Activated CD8-positive, alpha-beta memory T cell treated with anti-CD3 and anti-CD28 coated beads for 36 hours (primary cell): ENCODE measurements around the gene WDPCP. TPM values are rescaled to one million over a fixed set of nuclear protein-coding genes. Genes with fewer than 3 reads are reported as not detected.
"Not testable (repeated sequence)": the region's sequence is repeated elsewhere in the genome, so short reads cannot be mapped to it uniquely, and the experiment has no call there.

Source experiments
- CTCF ChIA-PET: fragments of 350-600 bp; sonication (Branson Sonifier 250); formaldehyde crosslinking; loops from one replicate; lab custom pipeline; 2021; ENCODE audit warnings: antibody characterized with exemption; lab: Charles Lee
- POLR2A ChIA-PET: fragments of 350-600 bp; sonication (Branson Sonifier 250); formaldehyde crosslinking; loops from one replicate; lab custom pipeline; 2021; ENCODE audit warnings: antibody characterized with exemption; lab: Charles Lee
- total RNA-seq, 2 experiments: library from RNA; stranded (reverse); gene quantifications; one replicate each; pipeline ENCODE4 v1.2.3, GENCODE V29; 2021

Gene WDPCP
- total RNA-seq, 2 experiments from 2014 or later, result 5.5 to 7.8 TPM

GRCh38 chr2:63422556-63422955 is 165.7 kb downstream of the WDPCP start:
- POLR2A ChIA-PET, result no interaction called here
- CTCF ChIA-PET, result no interaction called here

- ChIA-PET CTCF (no interaction called here), POLR2A (no interaction called here)
These were observed 179.7 kb downstream of the WDPCP start for GRCh38 chr2:63408530-63408929.

DNA sequence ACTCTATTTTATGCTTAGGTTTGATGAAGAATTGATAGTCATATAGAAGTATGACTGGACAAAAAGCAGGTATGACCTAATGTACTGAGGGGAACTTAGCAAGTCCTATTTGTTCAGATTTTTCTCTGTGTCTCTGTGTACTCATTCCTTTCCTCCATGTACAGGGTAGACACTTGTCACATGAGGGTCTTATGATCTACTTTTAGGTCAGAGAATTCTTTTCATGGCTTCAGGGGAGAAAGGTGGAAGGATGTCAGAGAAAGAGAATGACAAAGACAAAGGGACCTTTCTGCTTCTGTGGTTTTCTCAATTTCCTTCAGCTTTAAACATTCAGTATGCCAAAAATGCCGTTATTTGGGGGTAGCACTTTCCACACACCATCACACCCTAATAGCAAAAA is 181.6 kb downstream of the WDPCP start:
- ChIA-PET CTCF (no interaction called here), POLR2A (no interaction called here)

DNA sequence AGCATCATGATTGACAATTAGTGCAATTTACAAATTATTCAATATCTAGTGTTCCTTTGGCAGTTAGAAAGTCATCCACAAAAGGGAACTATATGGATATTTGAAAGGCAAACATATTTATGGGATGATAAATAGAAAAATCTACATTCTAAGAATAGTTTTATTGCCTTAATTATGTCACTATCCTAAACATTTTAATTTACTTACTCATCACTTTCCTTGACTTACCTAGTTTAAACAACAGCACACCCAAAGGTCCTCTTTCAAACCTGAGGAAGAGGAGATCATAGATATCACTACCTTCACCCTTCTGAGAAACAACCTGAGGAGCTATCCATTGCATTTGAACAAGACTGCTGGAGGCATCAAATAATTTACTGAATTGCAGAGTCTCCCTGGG is 184.5 kb downstream of the WDPCP start:
- ChIA-PET CTCF (no interaction called here), POLR2A (no interaction called here)

DNA sequence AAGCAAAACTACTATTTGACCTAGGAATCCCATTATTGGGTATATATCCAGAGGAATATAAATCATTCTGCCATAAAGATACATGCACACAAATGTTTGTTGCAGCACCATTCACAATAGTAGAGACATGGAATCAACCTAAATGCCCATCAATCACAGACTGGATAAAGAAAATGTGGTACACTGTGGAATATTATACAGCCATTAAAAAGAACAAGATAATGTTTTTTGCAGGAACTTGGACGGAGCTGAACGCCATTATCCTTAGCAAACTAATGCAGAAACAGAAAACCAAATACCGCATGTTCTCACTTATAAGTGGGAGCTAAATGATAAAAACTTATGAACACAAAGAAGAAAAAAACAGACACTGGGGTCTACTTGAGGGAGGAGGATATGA is 185.4 kb downstream of the WDPCP start:
- POLR2A ChIA-PET, CTCF ChIA-PET: not testable (repeated sequence)

DNA sequence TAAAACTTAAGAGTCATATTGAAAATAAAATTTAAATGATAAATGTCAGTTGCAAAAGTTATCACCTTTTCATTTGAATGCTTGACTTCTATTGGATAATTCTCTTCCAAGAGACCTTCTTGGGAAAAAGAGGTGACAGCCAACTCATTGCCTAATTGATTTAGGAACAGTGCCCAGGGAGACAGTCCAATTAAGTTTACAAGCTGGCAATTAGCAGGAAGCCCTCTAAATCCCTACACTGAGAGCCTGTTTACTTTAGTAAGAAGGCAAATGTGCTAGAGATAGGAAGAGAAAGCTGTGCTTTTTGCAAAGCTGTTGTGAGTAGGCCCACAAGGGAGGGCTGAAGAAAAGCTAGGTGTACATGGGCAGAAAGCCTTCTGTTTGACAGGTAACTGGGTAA is 189.1 kb downstream of the WDPCP start:
- CTCF ChIA-PET, result no interaction called here
- POLR2A ChIA-PET, result no interaction called here

GRCh38 chr2:63379451-63379850 is 208.8 kb downstream of the WDPCP start:
- CTCF ChIA-PET, result no interaction called here
- POLR2A ChIA-PET, result no interaction called here

- CTCF ChIA-PET, result no interaction called here
- POLR2A ChIA-PET, result no interaction called here
These were observed 209.7 kb downstream of the WDPCP start for GRCh38 chr2:63378589-63378988.

DNA sequence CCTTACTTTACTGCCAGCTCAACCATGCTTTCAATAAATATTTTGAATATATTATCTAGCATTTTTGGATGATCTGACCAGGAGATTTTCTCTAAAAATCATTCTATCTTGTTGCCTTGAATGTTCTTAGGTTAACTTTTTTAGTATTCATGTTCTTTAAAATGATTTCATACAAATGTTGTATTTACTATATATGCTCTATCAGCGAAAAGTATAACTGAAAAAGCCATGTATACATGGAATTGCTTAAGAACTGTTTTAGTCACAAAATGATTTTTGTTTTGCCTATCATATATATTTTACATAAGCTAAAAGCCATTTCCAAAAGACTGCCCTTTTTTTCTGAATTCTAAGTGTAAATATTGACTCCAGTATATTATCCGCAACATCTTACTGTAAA is 213.9 kb downstream of the WDPCP start:
- ChIA-PET POLR2A (no interaction called here), CTCF (no interaction called here)

DNA sequence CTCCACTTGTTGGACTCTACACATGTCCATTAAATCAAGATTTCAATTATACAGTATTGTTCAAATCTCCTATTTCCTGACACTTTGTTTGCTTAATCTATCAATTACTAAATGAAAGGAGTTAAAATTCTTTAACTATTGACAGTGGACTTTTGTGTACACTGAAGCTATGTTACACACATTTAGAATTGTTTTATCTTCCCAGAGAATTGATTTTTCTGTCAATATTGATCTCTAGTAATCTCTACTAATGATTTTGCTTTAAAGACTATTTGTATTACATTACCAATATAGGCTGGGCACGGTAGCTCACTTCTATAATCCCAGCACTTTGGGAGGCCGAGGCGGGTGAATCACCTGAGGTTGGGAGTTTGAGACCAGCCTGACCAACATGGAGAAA is 215.7 kb downstream of the WDPCP start:
- CTCF ChIA-PET, result no interaction called here
- POLR2A ChIA-PET, result no interaction called here

DNA sequence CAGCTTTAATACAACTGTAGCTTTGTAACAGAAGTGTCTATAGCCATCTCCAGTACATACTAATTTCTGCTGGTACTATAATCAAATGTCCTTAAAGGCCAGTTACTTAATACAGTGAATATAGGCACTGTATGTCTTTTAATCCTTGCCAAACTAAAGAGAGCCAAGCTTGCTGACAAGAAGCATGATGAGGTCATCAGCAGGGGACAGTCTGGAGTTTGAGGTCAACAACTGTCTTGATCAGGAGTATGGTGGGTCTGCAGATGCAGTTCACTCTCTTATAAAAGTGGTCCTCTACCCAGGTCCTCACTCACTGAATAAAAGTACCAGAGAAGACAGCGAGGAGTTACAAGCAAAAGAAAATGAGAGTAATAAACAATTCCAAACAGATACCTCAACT is 219.1 kb downstream of the WDPCP start:
- POLR2A ChIA-PET, result no interaction called here
- CTCF ChIA-PET, result no interaction called here

GRCh38 chr2:63364866-63365265 is 223.4 kb downstream of the WDPCP start:
- CTCF ChIA-PET, result no interaction called here

GRCh38 chr2:63357722-63358121 is 230.6 kb downstream of the WDPCP start:
- CTCF ChIA-PET, result not testable (repeated sequence)

More at GRCh38 chr2:63364866-63365265, 223.4 kb downstream of the WDPCP start:
- POLR2A ChIA-PET, result no interaction called here

DNA sequence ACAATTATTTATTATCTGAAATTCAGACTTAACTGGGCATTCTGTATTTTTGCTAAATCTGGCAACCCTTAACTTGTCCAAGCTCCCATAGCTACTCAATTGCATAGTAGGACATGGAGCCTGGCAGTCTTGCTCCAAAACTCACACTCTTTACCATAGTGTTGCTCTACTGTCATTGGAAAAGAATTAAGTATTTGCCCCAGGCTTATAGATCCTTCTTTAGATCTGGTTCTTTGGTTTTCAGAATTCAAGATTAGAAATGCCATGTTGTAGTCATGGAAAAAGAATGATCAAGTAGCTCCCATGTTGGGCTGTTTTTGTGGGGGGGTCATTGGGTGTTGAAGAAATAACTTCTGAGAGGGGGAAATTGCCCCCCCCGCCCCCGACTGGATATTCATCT is 240.9 kb downstream of the WDPCP start:
- POLR2A ChIA-PET, result no interaction called here
- CTCF ChIA-PET, result no interaction called here

More at GRCh38 chr2:63357722-63358121, 230.6 kb downstream of the WDPCP start:
- POLR2A ChIA-PET, result not testable (repeated sequence)

DNA sequence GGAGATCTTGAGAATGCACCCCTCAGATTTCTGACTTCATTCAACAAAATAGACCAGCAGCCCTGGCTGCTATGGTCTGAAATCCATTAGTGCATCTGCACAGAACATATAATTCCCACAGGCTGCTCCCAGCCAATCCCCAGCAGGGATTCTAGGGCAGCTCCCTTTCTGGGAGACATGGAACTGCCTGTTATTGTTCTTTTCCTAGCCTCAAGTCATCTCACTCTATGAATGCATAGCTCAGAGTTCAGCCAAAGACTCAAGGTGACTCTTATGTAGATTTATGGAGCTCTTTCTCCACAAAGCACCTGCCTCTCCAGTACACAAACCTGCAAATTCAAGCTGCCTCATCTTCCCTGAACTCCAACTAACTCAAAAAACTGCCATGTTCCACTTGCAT is 241.9 kb downstream of the WDPCP start:
- ChIA-PET CTCF (no interaction called here), POLR2A (no interaction called here)

GRCh38 chr2:63345285-63345633 is 243.0 kb downstream of the WDPCP start:
- ChIA-PET CTCF (no interaction called here), POLR2A (no interaction called here)

DNA sequence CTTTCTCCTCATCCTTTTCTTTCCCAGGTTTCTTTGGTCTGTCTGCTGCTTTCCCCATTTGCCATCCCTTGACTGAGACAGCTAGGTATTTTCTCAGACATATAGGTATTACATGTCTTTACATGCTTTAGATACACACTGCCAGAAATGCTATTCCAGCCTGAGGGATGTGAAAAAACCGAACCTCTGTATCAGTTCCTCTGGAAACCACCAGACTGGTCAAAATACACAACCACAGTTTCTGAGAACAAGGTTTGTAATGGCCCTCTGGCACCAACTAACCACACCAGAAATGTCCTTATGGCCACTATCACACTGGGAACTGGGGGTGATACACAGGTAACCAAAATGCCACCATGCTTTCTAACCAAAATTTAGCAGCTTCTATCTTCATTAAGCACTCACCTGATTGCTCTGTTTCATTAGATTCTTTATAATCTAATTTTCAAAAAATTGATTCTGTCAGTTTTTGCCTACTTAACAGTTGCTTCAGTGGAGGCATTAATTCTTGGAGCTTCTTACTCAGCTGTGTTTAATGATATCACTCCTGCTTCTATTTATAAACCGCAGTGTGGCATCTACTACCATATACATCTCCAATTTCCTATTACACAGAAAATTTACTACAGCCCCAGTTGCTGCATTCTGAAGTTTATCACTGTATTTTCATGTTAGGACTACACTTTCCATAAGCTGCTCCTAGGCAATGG is 243.5 kb downstream of the WDPCP start:
- CTCF ChIA-PET, result no interaction called here

DNA sequence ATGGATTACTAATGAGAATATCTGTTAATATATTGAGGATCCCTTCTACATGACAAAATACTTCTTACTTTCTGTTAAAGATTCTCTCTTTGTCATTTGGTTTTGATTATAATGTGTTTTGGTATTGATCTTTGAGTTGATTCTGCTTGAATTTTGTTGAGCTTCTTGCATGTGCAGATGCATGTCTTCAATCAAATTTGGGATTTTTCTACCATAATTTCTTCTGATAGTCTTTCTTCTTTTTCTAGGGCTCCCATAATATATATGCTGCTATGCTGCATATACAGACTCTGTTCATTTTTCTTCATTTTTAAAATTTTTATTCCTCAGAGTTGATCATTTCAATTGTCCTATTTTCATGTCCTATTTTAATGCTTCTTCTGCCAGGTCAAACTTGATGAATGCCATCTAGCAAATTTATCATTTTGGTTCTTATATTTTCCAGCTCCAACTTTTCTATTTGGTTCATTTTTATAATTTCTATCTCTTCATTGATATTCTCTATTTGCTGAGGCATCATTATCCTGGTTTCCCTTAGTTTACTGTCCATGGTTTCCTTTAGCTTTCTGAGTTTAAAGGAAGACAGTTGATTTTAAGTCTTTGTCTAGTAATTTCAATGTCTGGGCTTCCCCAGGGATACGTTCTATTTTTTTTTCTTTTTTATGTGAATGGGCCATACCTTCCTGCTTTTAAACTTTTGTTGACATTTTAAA is 244.7 kb downstream of the WDPCP start:
- ChIA-PET POLR2A (no interaction called here), CTCF (no interaction called here)

More for the DNA sequence above, 243.5 kb downstream of the WDPCP start:
- POLR2A ChIA-PET, result no interaction called here

GRCh38 chr2:63340443-63340842 is 247.8 kb downstream of the WDPCP start:
- POLR2A ChIA-PET, result no interaction called here

DNA sequence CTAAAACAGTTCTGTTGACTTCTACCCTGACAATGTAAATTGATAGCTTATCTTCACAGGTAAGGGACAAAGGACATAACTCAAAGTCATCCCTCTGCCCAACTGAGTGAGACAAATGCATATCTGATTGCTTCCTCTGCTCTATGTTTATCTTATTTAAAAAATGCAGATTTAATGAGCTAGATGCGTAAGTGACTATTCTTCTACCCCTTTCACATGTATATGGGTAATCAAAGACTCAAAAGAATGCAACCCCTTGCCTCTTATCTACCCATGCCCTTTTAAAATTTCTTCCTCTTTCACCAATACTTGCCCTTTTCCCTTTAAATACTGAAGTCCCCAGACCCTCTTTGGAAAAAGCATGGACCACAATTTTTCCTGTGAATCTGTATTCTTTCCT is 253.4 kb downstream of the WDPCP start:
- POLR2A ChIA-PET, result no interaction called here
- CTCF ChIA-PET, result no interaction called here

More at GRCh38 chr2:63340443-63340842, 247.8 kb downstream of the WDPCP start:
- CTCF ChIA-PET, result no interaction called here

DNA sequence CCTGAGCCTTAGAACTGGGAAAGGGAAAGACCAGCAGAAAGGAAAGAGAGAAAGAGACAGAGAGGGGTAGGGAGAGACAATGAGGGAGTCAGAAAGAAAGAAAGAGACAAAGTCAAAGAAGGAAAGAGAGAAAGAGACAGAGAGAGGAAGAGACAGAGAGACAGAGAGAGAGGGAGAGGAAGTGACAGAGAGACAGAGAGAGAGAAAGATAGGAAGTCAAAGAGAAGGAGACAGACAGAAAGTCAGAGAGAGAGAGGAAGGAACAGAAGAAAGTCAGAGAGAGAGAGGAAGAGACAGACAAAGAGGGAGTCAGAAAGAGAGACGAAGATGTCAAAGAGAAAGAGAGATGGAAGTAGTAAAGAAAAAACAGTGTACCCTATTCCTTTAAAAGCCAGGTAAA is 261.8 kb downstream of the WDPCP start:
- CTCF ChIA-PET, result no interaction called here
- POLR2A ChIA-PET, result no interaction called here
